Osteoblast (primary cell): ENCODE data around the gene CACNA1E. TPM values are rescaled to one million over a fixed set of nuclear protein-coding genes. Genes with fewer than 3 reads are reported as not detected.
"Not testable (repeated sequence)": the region's sequence is repeated elsewhere in the genome, so short reads cannot be mapped to it uniquely, and the experiment has no call there.

Experiments
- DNase-seq: peaks from one replicate; pipeline ENCODE4 v3.0.0; 2011; ENCODE audit warnings: low spot score, mixed read lengths; ENCODE audit not compliant: insufficient read length; ENCODE audit errors: missing footprints
- H2AFZ ChIP-seq: 2 replicates; pipeline ENCODE4 v1.6.0; 2011; ENCODE audit warnings: mild to moderate bottlenecking, low read length
- H3K27ac ChIP-seq: 2 replicates; pipeline ENCODE4 v1.5.1; 2011; ENCODE audit warnings: mild to moderate bottlenecking, low read depth, low read length, moderate library complexity
- H3K27me3 ChIP-seq: 2 replicates; pipeline ENCODE4 v1.6.0; 2012; ENCODE audit warnings: mild to moderate bottlenecking, control low read depth, inconsistent platforms, low read length, moderate library complexity; ENCODE audit not compliant: insufficient read depth
- H3K36me3 ChIP-seq: 2 replicates; pipeline ENCODE4 v1.5.1; 2011; ENCODE audit warnings: mild to moderate bottlenecking, low read length, control low read depth, moderate library complexity; ENCODE audit not compliant: insufficient read depth
- H3K4me1 ChIP-seq: 2 replicates; pipeline ENCODE4 v1.5.1; 2011; ENCODE audit warnings: mild to moderate bottlenecking, low read length, control low read depth, moderate library complexity; ENCODE audit not compliant: insufficient read depth
- H3K4me2 ChIP-seq: 2 replicates; pipeline ENCODE4 v1.6.0; 2011; ENCODE audit warnings: mild to moderate bottlenecking, low read length; ENCODE audit not compliant: insufficient read depth
- H3K4me3 ChIP-seq: fragments of 200-600 bp; sonication (generic); 3 replicates; pipeline ENCODE4 v1.5.1; 2012; ENCODE audit warnings: mild to moderate bottlenecking, low read length, inconsistent platforms; ENCODE audit not compliant: insufficient read depth
- H3K79me2 ChIP-seq: 2 replicates; pipeline ENCODE4 v1.6.0; 2012; ENCODE audit warnings: mild to moderate bottlenecking, low read length, control low read depth, inconsistent platforms; ENCODE audit not compliant: insufficient read depth
- H3K9me3 ChIP-seq: 2 replicates; pipeline ENCODE4 v1.5.1; 2011; ENCODE audit warnings: low read depth, low read length, control low read depth
- H4K20me1 ChIP-seq: 2 replicates; pipeline ENCODE4 v1.6.0; 2012; ENCODE audit warnings: mild to moderate bottlenecking, low read length, control low read depth; ENCODE audit not compliant: insufficient read depth
- total RNA-seq: library from RNA; depleted of rRNA; stranded (reverse); fragments of >200 nt; gene quantifications from 2 replicates; pipeline ENCODE4 v1.2.3, GENCODE V29; 2012
- TF ChIP-seq, protein P1 (sequence below): IDR thresholded peaks from 2 replicates; pipeline ENCODE4 v1.5.1; 2011; ENCODE audit warnings: mild to moderate bottlenecking, low read depth, low read length, moderate library complexity; ENCODE audit errors: extremely low read depth

CACNA1E gene
- total RNA-seq, 1 donor, result under 0.01 TPM

DNA sequence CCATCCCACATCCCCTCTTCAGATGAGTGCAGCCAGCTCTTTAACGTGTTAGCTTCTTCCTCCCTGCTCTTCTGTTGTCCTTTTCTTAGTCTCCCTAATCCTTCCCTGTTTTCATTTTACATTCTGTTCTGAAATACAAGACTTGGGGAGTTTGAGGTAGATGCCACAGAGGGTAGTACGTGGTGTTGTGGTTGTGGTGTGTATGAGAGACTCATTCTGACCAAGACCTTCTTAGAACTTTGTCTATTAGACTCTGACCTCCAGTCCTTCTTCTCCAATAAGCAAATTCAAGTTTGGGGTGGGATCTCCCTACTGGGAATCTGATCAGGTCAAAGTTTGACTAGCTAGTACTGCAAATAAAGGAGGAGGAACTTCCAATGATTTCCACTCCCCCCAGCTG lies 39.5 kb downstream of the CACNA1E start:
- no peak overlapping the region for H3K4me3 ChIP-seq

DNA sequence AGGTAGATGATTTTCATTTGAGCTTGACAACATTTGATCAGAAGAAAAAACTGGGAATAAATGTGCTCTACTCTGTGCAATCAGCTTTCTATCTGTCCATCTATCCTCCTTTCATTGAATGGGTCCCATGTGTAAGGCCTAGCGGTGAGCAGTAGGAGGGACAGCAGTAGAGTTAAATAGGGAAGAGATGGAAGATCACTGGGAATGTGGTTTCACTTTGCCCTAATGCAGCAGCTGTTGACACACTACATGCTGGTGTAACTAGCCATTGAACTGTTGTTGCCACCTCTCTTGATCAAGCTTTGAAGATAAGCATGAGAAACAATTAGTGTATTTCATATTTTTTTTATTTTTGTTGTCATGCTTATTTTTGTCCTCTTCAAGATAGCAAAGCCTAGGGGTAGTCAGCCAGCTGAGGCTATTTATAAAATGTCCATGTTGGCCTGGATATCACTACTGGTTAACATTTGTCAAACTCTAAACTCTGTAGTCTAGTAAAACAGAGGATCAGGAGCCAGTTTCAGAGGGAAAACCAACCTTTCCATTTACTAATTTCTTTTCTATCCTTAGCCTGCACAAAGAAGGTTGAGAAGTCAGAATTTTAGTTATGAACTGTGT lies 41.9 kb downstream of the CACNA1E start:
- TF ChIP-seq, protein P1, sequence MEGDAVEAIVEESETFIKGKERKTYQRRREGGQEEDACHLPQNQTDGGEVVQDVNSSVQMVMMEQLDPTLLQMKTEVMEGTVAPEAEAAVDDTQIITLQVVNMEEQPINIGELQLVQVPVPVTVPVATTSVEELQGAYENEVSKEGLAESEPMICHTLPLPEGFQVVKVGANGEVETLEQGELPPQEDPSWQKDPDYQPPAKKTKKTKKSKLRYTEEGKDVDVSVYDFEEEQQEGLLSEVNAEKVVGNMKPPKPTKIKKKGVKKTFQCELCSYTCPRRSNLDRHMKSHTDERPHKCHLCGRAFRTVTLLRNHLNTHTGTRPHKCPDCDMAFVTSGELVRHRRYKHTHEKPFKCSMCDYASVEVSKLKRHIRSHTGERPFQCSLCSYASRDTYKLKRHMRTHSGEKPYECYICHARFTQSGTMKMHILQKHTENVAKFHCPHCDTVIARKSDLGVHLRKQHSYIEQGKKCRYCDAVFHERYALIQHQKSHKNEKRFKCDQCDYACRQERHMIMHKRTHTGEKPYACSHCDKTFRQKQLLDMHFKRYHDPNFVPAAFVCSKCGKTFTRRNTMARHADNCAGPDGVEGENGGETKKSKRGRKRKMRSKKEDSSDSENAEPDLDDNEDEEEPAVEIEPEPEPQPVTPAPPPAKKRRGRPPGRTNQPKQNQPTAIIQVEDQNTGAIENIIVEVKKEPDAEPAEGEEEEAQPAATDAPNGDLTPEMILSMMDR, result no peak
- Histone ChIP-seq H2AFZ (no peak overlapping the region), H3K27ac (no peak overlapping the region), H3K4me3 (no peak overlapping the region), H3K4me1 (no peaks in the 10 kb centered on the region), H3K36me3 (no peaks in the 10 kb centered on the region), H3K27me3 (no peaks in the 10 kb centered on the region), H3K79me2 (no peaks in the 10 kb centered on the region), H3K4me2 (no peak overlapping the region), H4K20me1 (no peaks in the 10 kb centered on the region), H3K9me3 (no peaks in the 10 kb centered on the region)
- DNase-seq, result no peak

More for the DNA sequence above, 39.5 kb downstream of the CACNA1E start:
- no peaks in the 10 kb centered on the region for H3K4me1 ChIP-seq
- no peaks in the 10 kb centered on the region for H3K9me3 ChIP-seq
- DNase-seq, result no peak
- H3K79me2 ChIP-seq, result no peaks in the 10 kb centered on the region
- H4K20me1 ChIP-seq, result no peaks in the 10 kb centered on the region
- no peak overlapping the region for H2AFZ ChIP-seq
- TF ChIP-seq, protein P1, result no peak
- no peaks in the 10 kb centered on the region for H3K27me3 ChIP-seq
- no peaks in the 10 kb centered on the region for H3K36me3 ChIP-seq
- no peak overlapping the region for H3K27ac ChIP-seq
- no peak overlapping the region for H3K4me2 ChIP-seq

DNA sequence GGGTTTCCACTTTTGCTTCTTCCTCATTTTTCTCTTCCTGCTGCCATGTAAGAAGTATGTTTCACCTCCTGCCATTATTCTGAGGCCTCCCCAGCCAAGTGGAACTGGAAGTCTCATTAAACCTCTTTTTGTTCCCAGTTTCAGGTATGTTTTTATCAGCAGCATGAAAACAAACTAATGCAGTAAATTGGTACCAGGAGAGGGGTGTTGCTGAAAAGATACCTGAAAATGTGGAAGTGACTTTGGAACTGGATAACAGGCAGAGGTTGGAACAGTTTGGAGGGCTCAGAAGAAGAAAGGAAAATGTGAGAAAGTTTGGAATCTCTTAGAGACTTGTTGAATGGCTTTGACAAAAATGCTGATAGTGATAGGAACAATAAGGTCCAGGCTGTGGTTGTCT lies 44.9 kb downstream of the CACNA1E start:
- DNase-seq, H3K4me1 ChIP-seq: not testable (repeated sequence)

DNA sequence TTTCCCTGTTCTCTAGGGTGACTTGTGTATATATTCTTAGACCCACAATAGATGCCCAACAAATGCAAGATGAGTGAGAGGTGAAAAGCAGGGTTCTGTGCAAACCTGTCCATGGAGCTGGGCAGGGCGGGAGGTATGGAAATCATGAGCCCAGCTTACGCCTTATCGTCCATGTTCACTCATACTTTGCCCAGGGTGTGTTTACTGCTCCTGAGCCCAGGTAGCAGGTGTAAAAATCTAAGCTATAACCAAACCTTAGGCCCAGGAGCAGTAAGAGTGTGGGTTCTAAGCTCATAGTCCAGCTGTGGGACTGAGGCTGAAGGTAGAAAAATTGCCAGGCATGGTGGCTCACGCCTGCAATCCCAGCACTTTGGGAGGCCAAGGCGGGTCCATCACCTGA lies 48.1 kb downstream of the CACNA1E start:
- Histone ChIP-seq H3K4me2 (no peak overlapping the region), H3K79me2 (no peaks in the 10 kb centered on the region), H3K9me3 (no peaks in the 10 kb centered on the region), H3K4me3 (no peak overlapping the region), H3K27me3 (no peaks in the 10 kb centered on the region), H3K4me1 (no peaks in the 10 kb centered on the region), H3K27ac (no peak overlapping the region), H4K20me1 (no peaks in the 10 kb centered on the region), H2AFZ (no peak overlapping the region), H3K36me3 (no peaks in the 10 kb centered on the region)
- DNase-seq, result no peak
- TF ChIP-seq, protein P1, result no peak

More for the DNA sequence above, 44.9 kb downstream of the CACNA1E start:
- not testable (repeated sequence) for H3K27me3 ChIP-seq, H3K4me3 ChIP-seq, H3K27ac ChIP-seq, H3K36me3 ChIP-seq, H3K9me3 ChIP-seq, H4K20me1 ChIP-seq, H2AFZ ChIP-seq, H3K79me2 ChIP-seq, H3K4me2 ChIP-seq
